HepG2 (cell line): ENCODE data around the gene MFSD2B. TPM values are rescaled to one million over a fixed set of nuclear protein-coding genes. Genes with fewer than 3 reads are reported as not detected.
A peak's percentile ranks its signal among the peaks of the same experiment; 100 is the strongest.

Experiments
- ATF7 ChIP-seq, 2 experiments: fragments of 450-650 bp in 1 of 2; sonication (generic) in 1 of 2; formaldehyde crosslinking in 1 of 2; IDR thresholded peaks; 2 replicates each; pipeline versions ENCODE4 v1.4.0 to v1.6.1; 2016 to 2020; ENCODE audit warnings: antibody characterized with exemption in 1 of 2, mild to moderate bottlenecking in 1 of 2, missing genetic modification reagents in 1 of 2
- FOXK1 ChIP-seq: sonication (generic); formaldehyde crosslinking; IDR thresholded peaks from 2 replicates; pipeline ENCODE4 v1.4.0; 2020; ENCODE audit warnings: low read depth, missing genetic modification reagents, borderline replicate concordance
- GATA4 ChIP-seq: sonication (generic); IDR thresholded peaks from 2 replicates; pipeline ENCODE4 v1.6.1; 2016; ENCODE audit warnings: antibody characterized with exemption, low read depth, borderline replicate concordance
- GFI1 ChIP-seq: sonication (generic); formaldehyde crosslinking; IDR thresholded peaks from 2 replicates; pipeline ENCODE4 v1.5.0; 2020; ENCODE audit warnings: missing genetic modification reagents, mild to moderate bottlenecking, borderline replicate concordance
- HNF4A ChIP-seq: sonication (generic); formaldehyde crosslinking; IDR thresholded peaks from 2 replicates; pipeline ENCODE4 v1.4.0; 2020; ENCODE audit warnings: missing genetic modification reagents
- HNRNPH1 ChIP-seq: fragments of 200-400 bp; formaldehyde crosslinking; optimal IDR thresholded peaks from 2 replicates; pipeline ENCODE3; 2017; ENCODE audit warnings: mild to moderate bottlenecking, low read depth, low read length
- MXD4 ChIP-seq: IDR thresholded peaks from 2 replicates; pipeline ENCODE4 v1.6.1; 2016; ENCODE audit warnings: mild to moderate bottlenecking, missing biosample characterization, missing genetic modification reagents
- NONO ChIP-seq, 2 experiments: fragments of 450-650 bp in 1 of 2; sonication (generic) in 1 of 2; formaldehyde crosslinking in 1 of 2; IDR thresholded peaks in 1 of 2; conservative IDR thresholded peaks in 1 of 2; 2 replicates each; pipeline versions ENCODE4 v1.6.1 to v1.8.0; 2017 to 2022; ENCODE audit warnings: mild to moderate bottlenecking in 1 of 2, missing genetic modification reagents in 1 of 2, moderate library complexity in 1 of 2
- NR2F1 ChIP-seq, 2 experiments: fragments of 450-650 bp in 1 of 2; formaldehyde crosslinking in 1 of 2; IDR thresholded peaks; 2 replicates each; pipeline versions ENCODE4 v1.5.0 to v1.6.1; 2016 to 2020; ENCODE audit warnings: mild to moderate bottlenecking in 1 of 2, missing compliant biosample characterization in 1 of 2, missing genetic modification reagents in 1 of 2, moderate library complexity in 1 of 2
- ZNF101 ChIP-seq: sonication (generic); formaldehyde crosslinking; IDR thresholded peaks from 2 replicates; pipeline ENCODE4 v1.4.0; 2020; ENCODE audit warnings: mild to moderate bottlenecking, low read depth, missing genetic modification reagents, borderline replicate concordance
- ZNF121 ChIP-seq: sonication (generic); formaldehyde crosslinking; IDR thresholded peaks from 2 replicates; pipeline ENCODE4 v1.5.0; 2020; ENCODE audit warnings: mild to moderate bottlenecking, missing genetic modification reagents
- ZNF354B ChIP-seq: sonication (generic); formaldehyde crosslinking; IDR thresholded peaks from 2 replicates; pipeline ENCODE4 v1.8.0; 2022; ENCODE audit warnings: mild to moderate bottlenecking, missing genetic modification reagents
- ZNF839 ChIP-seq: sonication (generic); formaldehyde crosslinking; IDR thresholded peaks from 2 replicates; pipeline ENCODE4 v1.4.0; 2020; ENCODE audit warnings: missing genetic modification reagents, mild to moderate bottlenecking, borderline replicate concordance
- polyA plus RNA-seq, 8 experiments: library from polyadenylated mRNA; depleted of rRNA in 3 of 8; stranded (reverse) in 7 of 8; unstranded in 1 of 8; fragments of >200 nt; fragmentation: Illumina TruSeq in 4 of 8; extraction: Trizol in 4 of 8; gene quantifications; 2 replicates each; pipeline versions ENCODE4 v1.2.1 to v1.2.3, GENCODE V29; 2011 to 2016; ENCODE audit warnings: low read depth in 4 of 8, missing spikeins in 1 of 8, mixed read lengths in 1 of 8; ENCODE audit not compliant: insufficient read depth in 1 of 8
- total RNA-seq, 5 experiments: library from RNA; depleted of rRNA; stranded (reverse); fragments of >200 nt; fragmentation: Illumina TruSeq; extraction: Trizol; gene quantifications; 2 replicates each; pipeline ENCODE4 v1.2.3, GENCODE V29; 2016; ENCODE audit warnings: low read depth in 1 of 5
- TF ChIP-seq, protein P1 (sequence below): sonication (generic); formaldehyde crosslinking; IDR thresholded peaks from 2 replicates; pipeline ENCODE4 v1.5.0; 2020; ENCODE audit warnings: mild to moderate bottlenecking, missing genetic modification reagents, moderate library complexity
- TF ChIP-seq, protein P2 (sequence below): sonication (generic); formaldehyde crosslinking; IDR thresholded peaks from 2 replicates; pipeline ENCODE4 v1.5.0; 2020; ENCODE audit warnings: missing genetic modification reagents, mild to moderate bottlenecking, borderline replicate concordance
- TF ChIP-seq, protein P3 (sequence below): sonication (generic); formaldehyde crosslinking; IDR thresholded peaks from 2 replicates; pipeline ENCODE4 v1.4.0; 2020; ENCODE audit warnings: mild to moderate bottlenecking, missing genetic modification reagents
- TF ChIP-seq, protein P4 (sequence below): sonication (generic); formaldehyde crosslinking; IDR thresholded peaks from 2 replicates; pipeline ENCODE4 v1.4.0; 2020; ENCODE audit warnings: mild to moderate bottlenecking, missing genetic modification reagents
- TF ChIP-seq, protein P5 (sequence below): IDR thresholded peaks from 2 replicates; pipeline ENCODE4 v1.6.1; 2016; ENCODE audit warnings: low read depth

The MFSD2B gene
- total and polyA plus RNA-seq, 2 of the 13 experiments (the other 11 are each of a cell fraction or from before 2014, with no cell fraction given) = 0.21 to 0.93 TPM

DNA sequence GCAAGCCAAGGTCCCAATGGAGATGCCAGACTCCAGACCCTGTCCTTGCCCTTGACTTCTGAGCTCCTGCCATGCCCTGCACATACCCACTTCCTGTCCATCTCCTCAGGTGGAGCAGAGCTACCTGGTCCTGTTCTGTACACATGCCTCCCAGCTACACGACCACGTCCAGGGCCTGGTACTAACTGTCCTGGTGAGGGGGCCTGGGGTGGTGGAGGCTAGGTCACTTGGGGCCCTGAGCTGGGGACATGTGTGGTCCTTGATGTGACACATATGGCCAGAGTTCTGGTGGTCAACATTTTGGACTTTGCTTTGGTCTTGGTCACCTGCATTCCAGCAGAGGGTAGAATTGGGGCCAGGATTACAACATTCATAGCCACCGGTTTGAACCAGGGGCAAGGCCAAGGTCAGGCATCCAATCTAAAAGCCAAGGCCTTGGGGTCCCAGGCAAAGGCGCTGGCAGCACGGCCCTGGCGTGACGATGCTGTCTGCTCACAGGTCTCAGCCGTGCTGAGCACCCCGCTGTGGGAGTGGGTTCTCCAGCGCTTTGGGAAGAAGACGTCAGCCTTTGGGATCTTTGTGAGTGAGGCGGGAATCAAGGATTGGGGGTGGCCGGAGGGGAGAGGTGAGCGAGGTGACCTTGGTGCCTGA, 12.6 kb downstream of the MFSD2B start (continued):
- TF ChIP-seq NR2F1 (CRISPR knock-in tag; IDR thresholded peaks at IDR 0.05) (peak; percentile 89 to 91), FOXK1 (no peak), HNRNPH1 (no peak), MXD4 (CRISPR knock-in tag) (no peak), HNF4A (CRISPR knock-in tag) (peak; percentile 97), ZNF839 (CRISPR knock-in tag) (no peak), ATF7 (IDR thresholded peaks at IDR 0.05) (no peak), ATF7 (CRISPR knock-in tag; IDR thresholded peaks at IDR 0.05) (peak; percentile 30; the same call in 1 of the 2 replicates), GFI1 (CRISPR knock-in tag) (peak; percentile 61; the same call in 1 of the 2 replicates), ZNF101 (CRISPR knock-in tag) (no peak), NONO (IDR thresholded peaks at IDR 0.05) (no peak), NONO (CRISPR knock-in tag; conservative IDR thresholded peaks at IDR 0.05) (peak; percentile 92), ZNF354B (CRISPR knock-in tag) (no peak), GATA4 (no peak), ZNF121 (CRISPR knock-in tag) (peak; percentile 62)
- TF ChIP-seq, protein P1, sequence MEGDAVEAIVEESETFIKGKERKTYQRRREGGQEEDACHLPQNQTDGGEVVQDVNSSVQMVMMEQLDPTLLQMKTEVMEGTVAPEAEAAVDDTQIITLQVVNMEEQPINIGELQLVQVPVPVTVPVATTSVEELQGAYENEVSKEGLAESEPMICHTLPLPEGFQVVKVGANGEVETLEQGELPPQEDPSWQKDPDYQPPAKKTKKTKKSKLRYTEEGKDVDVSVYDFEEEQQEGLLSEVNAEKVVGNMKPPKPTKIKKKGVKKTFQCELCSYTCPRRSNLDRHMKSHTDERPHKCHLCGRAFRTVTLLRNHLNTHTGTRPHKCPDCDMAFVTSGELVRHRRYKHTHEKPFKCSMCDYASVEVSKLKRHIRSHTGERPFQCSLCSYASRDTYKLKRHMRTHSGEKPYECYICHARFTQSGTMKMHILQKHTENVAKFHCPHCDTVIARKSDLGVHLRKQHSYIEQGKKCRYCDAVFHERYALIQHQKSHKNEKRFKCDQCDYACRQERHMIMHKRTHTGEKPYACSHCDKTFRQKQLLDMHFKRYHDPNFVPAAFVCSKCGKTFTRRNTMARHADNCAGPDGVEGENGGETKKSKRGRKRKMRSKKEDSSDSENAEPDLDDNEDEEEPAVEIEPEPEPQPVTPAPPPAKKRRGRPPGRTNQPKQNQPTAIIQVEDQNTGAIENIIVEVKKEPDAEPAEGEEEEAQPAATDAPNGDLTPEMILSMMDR (CRISPR knock-in tag) = peak; percentile 30; the same call in 1 of the 2 replicates
- TF ChIP-seq, protein P2, sequence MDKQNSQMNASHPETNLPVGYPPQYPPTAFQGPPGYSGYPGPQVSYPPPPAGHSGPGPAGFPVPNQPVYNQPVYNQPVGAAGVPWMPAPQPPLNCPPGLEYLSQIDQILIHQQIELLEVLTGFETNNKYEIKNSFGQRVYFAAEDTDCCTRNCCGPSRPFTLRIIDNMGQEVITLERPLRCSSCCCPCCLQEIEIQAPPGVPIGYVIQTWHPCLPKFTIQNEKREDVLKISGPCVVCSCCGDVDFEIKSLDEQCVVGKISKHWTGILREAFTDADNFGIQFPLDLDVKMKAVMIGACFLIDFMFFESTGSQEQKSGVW (CRISPR knock-in tag) = no peak
- TF ChIP-seq, protein P3, sequence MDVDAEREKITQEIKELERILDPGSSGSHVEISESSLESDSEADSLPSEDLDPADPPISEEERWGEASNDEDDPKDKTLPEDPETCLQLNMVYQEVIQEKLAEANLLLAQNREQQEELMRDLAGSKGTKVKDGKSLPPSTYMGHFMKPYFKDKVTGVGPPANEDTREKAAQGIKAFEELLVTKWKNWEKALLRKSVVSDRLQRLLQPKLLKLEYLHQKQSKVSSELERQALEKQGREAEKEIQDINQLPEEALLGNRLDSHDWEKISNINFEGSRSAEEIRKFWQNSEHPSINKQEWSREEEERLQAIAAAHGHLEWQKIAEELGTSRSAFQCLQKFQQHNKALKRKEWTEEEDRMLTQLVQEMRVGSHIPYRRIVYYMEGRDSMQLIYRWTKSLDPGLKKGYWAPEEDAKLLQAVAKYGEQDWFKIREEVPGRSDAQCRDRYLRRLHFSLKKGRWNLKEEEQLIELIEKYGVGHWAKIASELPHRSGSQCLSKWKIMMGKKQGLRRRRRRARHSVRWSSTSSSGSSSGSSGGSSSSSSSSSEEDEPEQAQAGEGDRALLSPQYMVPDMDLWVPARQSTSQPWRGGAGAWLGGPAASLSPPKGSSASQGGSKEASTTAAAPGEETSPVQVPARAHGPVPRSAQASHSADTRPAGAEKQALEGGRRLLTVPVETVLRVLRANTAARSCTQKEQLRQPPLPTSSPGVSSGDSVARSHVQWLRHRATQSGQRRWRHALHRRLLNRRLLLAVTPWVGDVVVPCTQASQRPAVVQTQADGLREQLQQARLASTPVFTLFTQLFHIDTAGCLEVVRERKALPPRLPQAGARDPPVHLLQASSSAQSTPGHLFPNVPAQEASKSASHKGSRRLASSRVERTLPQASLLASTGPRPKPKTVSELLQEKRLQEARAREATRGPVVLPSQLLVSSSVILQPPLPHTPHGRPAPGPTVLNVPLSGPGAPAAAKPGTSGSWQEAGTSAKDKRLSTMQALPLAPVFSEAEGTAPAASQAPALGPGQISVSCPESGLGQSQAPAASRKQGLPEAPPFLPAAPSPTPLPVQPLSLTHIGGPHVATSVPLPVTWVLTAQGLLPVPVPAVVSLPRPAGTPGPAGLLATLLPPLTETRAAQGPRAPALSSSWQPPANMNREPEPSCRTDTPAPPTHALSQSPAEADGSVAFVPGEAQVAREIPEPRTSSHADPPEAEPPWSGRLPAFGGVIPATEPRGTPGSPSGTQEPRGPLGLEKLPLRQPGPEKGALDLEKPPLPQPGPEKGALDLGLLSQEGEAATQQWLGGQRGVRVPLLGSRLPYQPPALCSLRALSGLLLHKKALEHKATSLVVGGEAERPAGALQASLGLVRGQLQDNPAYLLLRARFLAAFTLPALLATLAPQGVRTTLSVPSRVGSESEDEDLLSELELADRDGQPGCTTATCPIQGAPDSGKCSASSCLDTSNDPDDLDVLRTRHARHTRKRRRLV (CRISPR knock-in tag) = no peak
- TF ChIP-seq, protein P4, sequence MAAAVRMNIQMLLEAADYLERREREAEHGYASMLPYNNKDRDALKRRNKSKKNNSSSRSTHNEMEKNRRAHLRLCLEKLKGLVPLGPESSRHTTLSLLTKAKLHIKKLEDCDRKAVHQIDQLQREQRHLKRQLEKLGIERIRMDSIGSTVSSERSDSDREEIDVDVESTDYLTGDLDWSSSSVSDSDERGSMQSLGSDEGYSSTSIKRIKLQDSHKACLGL (CRISPR knock-in tag) = no peak; the same call in 1 of the 2 replicates
- TF ChIP-seq, protein P5, sequence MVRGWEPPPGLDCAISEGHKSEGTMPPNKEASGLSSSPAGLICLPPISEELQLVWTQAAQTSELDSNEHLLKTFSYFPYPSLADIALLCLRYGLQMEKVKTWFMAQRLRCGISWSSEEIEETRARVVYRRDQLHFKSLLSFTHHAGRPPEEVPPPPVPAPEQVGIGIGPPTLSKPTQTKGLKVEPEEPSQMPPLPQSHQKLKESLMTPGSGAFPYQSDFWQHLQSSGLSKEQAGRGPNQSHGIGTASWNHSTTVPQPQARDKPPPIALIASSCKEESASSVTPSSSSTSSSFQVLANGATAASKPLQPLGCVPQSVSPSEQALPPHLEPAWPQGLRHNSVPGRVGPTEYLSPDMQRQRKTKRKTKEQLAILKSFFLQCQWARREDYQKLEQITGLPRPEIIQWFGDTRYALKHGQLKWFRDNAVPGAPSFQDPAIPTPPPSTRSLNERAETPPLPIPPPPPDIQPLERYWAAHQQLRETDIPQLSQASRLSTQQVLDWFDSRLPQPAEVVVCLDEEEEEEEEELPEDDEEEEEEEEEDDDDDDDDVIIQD (CRISPR knock-in tag) = 0 out of 2 replicates have a peak, but pooled peaks have one; percentile 50
